Heart left ventricle (tissue), 16 donors: Measurements from ENCODE around the gene SLC35D1. TPM values are rescaled to one million over a fixed set of nuclear protein-coding genes. Genes with fewer than 3 reads are reported as not detected.

ENCODE experiments used
- ATAC-seq, 4 donors: fragments of 200-7000 bp; cut with Tn5 transposase; one replicate each; pipeline ENCODE4 v1.9.1; 2020 to 2022; ENCODE audit warnings: moderate library complexity in 4 of 4, mild to moderate bottlenecking in 3 of 4, moderate number of reproducible peaks in 1 of 4
- DNase-seq, 5 donors: peaks; one replicate each; pipeline ENCODE4 v3.0.0-alpha.2; 2020
- H3K27ac ChIP-seq, 12 donors: fragments of 200-600 bp; sonication (generic) in 4 of 12; one replicate each; pipeline versions ENCODE4 v1.5.0 to v1.8.0; 2016 to 2022; ENCODE audit warnings: mild to moderate bottlenecking in 2 of 12
- H3K27me3 ChIP-seq, 9 donors: fragments of 200-600 bp; sonication (generic) in 2 of 9; one replicate each; pipeline versions ENCODE4 v1.5.1 to v1.8.0; 2016 to 2022; ENCODE audit warnings: mild to moderate bottlenecking in 3 of 9
- H3K36me3 ChIP-seq, 9 donors: fragments of 200-600 bp; sonication (generic) in 2 of 9; one replicate each; pipeline versions ENCODE4 v1.5.0 to v1.8.0; 2018 to 2022; ENCODE audit warnings: mild to moderate bottlenecking in 2 of 9
- H3K4me1 ChIP-seq, 12 donors: fragments of 200-600 bp; sonication (generic) in 4 of 12; one replicate each; pipeline versions ENCODE4 v1.5.0 to v1.8.0; 2016 to 2022; ENCODE audit warnings: mild to moderate bottlenecking in 3 of 12
- H3K4me3 ChIP-seq, 12 donors: fragments of 200-600 bp; sonication (generic) in 4 of 12; one replicate each; pipeline versions ENCODE4 v1.5.0 to v1.8.0; 2017 to 2022; ENCODE audit warnings: mild to moderate bottlenecking in 9 of 12, moderate library complexity in 4 of 12
- H3K9me3 ChIP-seq, 12 donors: fragments of 200-600 bp; sonication (generic) in 4 of 12; one replicate each; pipeline versions ENCODE4 v1.5.0 to v1.8.0; 2016 to 2022; ENCODE audit warnings: mild to moderate bottlenecking in 1 of 12
- POLR2A ChIP-seq, 2 donors: fragments of 450-650 bp; IDR thresholded peaks; one replicate each; pipeline ENCODE4 v1.6.1; 2017; ENCODE audit warnings: antibody characterized with exemption in 2 of 2, mild to moderate bottlenecking in 2 of 2, moderate library complexity in 2 of 2
- WGBS, 4 donors: extraction: QIAGEN DNeasy Blood & Tissue Kit in 2 of 4; methylation state at CpG; one replicate each; pipeline versions ENCODE4 v1.1.5 to v1.1.7; 2013 to 2018; 5-methylcytosine and 5-hydroxymethylcytosine counted together
- intact Hi-C, 10 donors: fragments of 100-400 bp; cut with DNase I; formaldehyde crosslinking; loops; one replicate each; pipeline versions ENCODE4 v1.11.1 to v1.14.2; 2022
- polyA plus RNA-seq, 2 donors: library from polyadenylated mRNA; stranded (reverse); fragments of 200-250 nt; gene quantifications; one replicate each; pipeline ENCODE4 v1.2.3, GENCODE V29; 2013
- total RNA-seq, 9 donors: library from RNA; depleted of rRNA in 2 of 9; stranded (reverse); fragments of >200 nt in 2 of 9; fragmentation: NEBNext Ultra II Directional in 3 of 9; extraction: Animal tissue kit (Norgen Biotek cat#: 25700) in 3 of 9; gene quantifications; one replicate each; pipeline versions ENCODE4 v1.1.0 to v1.2.4, GENCODE V29; 2016 to 2023
- TF ChIP-seq, protein P1 (sequence below), 12 donors: fragments of 200-600 bp; sonication (generic) in 4 of 12; IDR thresholded peaks; one replicate each; pipeline versions ENCODE4 v1.5.0 to v1.8.0; 2018 to 2022; ENCODE audit warnings: antibody characterized with exemption in 12 of 12, mild to moderate bottlenecking in 5 of 12
- donor health status: ischemic (EF 13 %, LVEDD 7.1; RV severe dilation, severe dysfunction).
- donor health status: healthy with polysubstance abuse.
- donor health status: DM: no; HTN: yes; CAD: no.
- donor health status: DM: no; HTN: no; CAD: no.
- donor health status: ischemic (EF 25% LVEDD 6.9; RV normal size, moderate dysfunction).
- donor health status: ischemic (EF 25% LVEDD 5.7; RV mildly dilated, moderate dysfunction).
- donor health status: healthy.
- donor health status: DM: yes; HTN: yes; CAD: no.
- donor health status: ischemic (EF 35%, LVEDD 5.7; RV mildly dilated, moderate dysfunction).
- donor health status: nonischemic (EF 11% LVEDD 7.7; RV severe dilation, severe dysfunction).
- donor health status: DM: yes; HTN: yes; CAD: no.
- donor health status: PGD.
- donor health status: ischemic (EF 29% LVEDD 5.4; RV normal size, mild dysfunction).
- donor health status: nonischemic (EF 23%, LVEDD 6.1; RV moderate dilation, normal function).

The SLC35D1 gene
- total and polyA plus RNA-seq, 11 donors, result 1.8 to 6.8 (median 3.7) TPM

DNA sequence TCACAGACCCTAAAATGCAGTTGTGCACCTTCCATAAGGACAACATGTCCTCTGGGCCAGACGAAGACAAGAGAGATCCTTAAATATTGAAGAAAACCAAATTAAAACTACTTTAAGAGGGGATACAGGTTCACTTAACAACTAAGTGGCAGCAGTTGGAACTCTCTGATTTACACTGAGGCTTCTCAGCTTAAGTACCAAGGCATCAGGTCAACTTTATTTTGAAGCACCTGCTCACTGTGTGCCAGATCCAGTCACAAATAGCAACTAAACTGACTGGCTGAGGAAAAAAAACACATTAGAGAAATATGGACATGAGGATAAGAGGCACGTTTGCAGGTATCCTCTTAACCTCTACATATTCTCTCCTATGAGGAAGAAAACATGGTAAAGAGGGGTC is 33.2 kb downstream of the SLC35D1 start:
- Histone ChIP-seq H3K4me1 (peaks cover 3 to 28% (median 20%) of the 10 kb centered on the region in 12 donors), H3K27ac (peak overlapping the region in 7 of 12 donors; percentile 17 to 84 (median 68))
- intact Hi-C loops, result no loop called here

DNA sequence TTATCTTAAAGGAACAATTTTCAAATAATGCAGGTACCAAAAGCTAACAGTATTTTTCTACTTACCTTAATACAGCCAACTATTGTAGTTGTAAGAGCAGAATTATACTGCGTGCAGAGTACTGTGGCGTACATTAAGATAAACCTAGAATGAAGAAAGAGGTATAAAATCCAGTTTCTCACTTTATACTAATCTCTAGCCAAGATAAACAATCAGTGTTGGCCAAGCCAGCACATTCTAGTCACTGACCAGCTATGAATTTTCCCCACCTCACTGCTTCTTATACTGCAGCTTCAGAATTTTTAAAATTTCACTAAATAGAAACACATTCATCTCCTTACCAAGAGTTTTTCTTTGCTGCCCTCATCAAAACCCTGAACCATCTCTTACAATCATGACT is 33.6 kb downstream of the SLC35D1 start:
- Histone ChIP-seq H3K27me3 (no peaks in the 10 kb centered on the region), H3K27ac (peak overlapping the region in 11 of 12 donors; percentile 1 to 84 (median 56)), H3K4me3 (no peak overlapping the region), H3K9me3 (no peaks in the 10 kb centered on the region), H3K36me3 (peaks cover 0 to 55% (median 30%) of the 10 kb centered on the region in 9 donors), H3K4me1 (peaks cover 3 to 28% (median 20%) of the 10 kb centered on the region in 12 donors)
- DNase-seq (no peak), ATAC-seq (peak in 3 of 4 donors; percentile 22 to 67 (median 46))
- WGBS, 4 donors, result 60 to 79% (median 69%) methylated on average over 2 of the region's 2 CpGs
- intact Hi-C loops, result no loop called here
- TF ChIP-seq, protein P1, sequence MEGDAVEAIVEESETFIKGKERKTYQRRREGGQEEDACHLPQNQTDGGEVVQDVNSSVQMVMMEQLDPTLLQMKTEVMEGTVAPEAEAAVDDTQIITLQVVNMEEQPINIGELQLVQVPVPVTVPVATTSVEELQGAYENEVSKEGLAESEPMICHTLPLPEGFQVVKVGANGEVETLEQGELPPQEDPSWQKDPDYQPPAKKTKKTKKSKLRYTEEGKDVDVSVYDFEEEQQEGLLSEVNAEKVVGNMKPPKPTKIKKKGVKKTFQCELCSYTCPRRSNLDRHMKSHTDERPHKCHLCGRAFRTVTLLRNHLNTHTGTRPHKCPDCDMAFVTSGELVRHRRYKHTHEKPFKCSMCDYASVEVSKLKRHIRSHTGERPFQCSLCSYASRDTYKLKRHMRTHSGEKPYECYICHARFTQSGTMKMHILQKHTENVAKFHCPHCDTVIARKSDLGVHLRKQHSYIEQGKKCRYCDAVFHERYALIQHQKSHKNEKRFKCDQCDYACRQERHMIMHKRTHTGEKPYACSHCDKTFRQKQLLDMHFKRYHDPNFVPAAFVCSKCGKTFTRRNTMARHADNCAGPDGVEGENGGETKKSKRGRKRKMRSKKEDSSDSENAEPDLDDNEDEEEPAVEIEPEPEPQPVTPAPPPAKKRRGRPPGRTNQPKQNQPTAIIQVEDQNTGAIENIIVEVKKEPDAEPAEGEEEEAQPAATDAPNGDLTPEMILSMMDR (IDR thresholded peaks at IDR 0.05), result no peak

More for the DNA sequence above, 33.2 kb downstream of the SLC35D1 start:
- Histone ChIP-seq H3K27me3 (no peaks in the 10 kb centered on the region), H3K36me3 (peaks cover 0 to 54% (median 30%) of the 10 kb centered on the region in 9 donors), H3K9me3 (no peaks in the 10 kb centered on the region), H3K4me3 (no peak overlapping the region)
- ATAC-seq, result no peak
- no peak for DNase-seq
- no peak for TF ChIP-seq POLR2A (IDR thresholded peaks at IDR 0.05)
- TF ChIP-seq, protein P1 (IDR thresholded peaks at IDR 0.05), result no peak
- 23 to 48% (median 29%) methylated on average over 2 of the region's 2 CpGs for WGBS, 4 donors

DNA sequence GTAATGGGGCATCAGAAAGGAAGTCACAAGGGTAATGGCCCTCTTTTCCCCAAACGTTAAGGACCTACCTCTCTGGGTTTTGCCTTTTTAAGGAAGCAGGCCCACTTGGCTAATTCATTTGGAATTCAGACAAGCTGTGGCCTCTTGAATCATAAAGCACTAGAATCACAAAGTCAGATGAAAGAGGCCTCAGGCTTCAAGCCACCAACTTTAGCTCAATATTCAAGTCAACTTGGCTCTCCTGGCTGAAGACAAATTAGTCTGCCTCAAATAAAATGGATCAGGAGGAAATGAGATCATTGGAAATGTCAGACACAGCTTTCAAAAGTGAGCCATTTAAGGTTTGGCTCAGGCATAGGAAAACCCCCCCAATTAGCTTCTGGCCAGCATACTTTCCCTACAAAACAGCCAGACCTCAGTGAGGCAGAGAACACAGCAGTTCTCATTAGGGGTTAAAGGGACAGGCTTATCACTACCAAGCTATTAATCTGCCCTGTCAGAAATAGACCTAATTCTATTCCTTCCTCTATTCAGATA is 34.3 kb downstream of the SLC35D1 start:
- H3K36me3 ChIP-seq, result peaks cover 0 to 50% (median 26%) of the 10 kb centered on the region in 9 donors
- peaks cover 3 to 28% (median 20%) of the 10 kb centered on the region in 12 donors for H3K4me1 ChIP-seq
- DNase-seq (peak in 1 of 5 donors; percentile 22), ATAC-seq (peak; percentile 58 to 84 (median 82))
- no peaks in the 10 kb centered on the region for H3K9me3 ChIP-seq
- no peaks in the 10 kb centered on the region for H3K27me3 ChIP-seq
- 6 to 32% (median 18%) methylated on average over 1 of the region's 1 CpG for WGBS, 4 donors
- no peak overlapping the region for H3K4me3 ChIP-seq
- TF ChIP-seq, protein P1 (IDR thresholded peaks at IDR 0.05), result no peak
- TF ChIP-seq POLR2A (IDR thresholded peaks at IDR 0.05), result no peak
- intact Hi-C loops, result no loop called here
- H3K27ac ChIP-seq, result peak overlapping the region in 11 of 12 donors; percentile 1 to 84 (median 56)

DNA sequence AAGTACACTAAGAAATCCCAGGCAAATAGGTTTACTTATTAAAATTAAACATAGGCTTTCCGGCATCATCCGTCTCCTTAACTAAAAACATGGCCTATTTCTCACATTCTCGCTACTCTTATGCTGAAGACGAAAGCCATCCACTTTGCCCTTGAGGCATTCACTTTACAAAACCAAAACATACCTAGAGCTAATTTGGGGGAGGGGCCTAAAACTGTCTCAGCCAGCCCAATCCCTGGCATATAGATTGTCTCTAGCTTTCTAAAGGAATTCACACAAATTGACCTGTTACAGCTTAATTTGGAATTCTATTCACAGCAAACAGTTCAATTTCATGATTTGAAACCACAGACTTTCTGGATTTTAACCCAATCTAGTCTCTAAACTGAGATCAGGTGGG is 34.8 kb downstream of the SLC35D1 start:
- no peak for TF ChIP-seq POLR2A (IDR thresholded peaks at IDR 0.05)
- TF ChIP-seq, protein P1 (IDR thresholded peaks at IDR 0.05), result no peak

More for the DNA sequence above, 34.8 kb downstream of the SLC35D1 start:
- H3K9me3 ChIP-seq, result no peaks in the 10 kb centered on the region
- ATAC-seq, result no peak
- no peak for DNase-seq
- peaks cover 3 to 28% (median 20%) of the 10 kb centered on the region in 12 donors for H3K4me1 ChIP-seq
- H3K27me3 ChIP-seq, result no peaks in the 10 kb centered on the region
- peaks cover 0 to 44% (median 26%) of the 10 kb centered on the region in 9 donors for H3K36me3 ChIP-seq
- H3K4me3 ChIP-seq, result no peak overlapping the region
- 95 to 98% (median 97%) methylated on average over 4 of the region's 4 CpGs for WGBS, 4 donors
- intact Hi-C loops, result no loop called here
- H3K27ac ChIP-seq, result peak overlapping the region in 11 of 12 donors; percentile 1 to 84 (median 56)
